GM18505 (cell line): ENCODE data around the gene DISP1.

Experiments used
- ATAC-seq: cut with Tn5 transposase; IDR thresholded peaks from one replicate; pipeline ENCODE4 v1.9.1; 2021; ENCODE audit not compliant: unreplicated experiment
- POLR2A ChIP-seq: IDR thresholded peaks from 4 replicates; pipeline ENCODE4 v1.6.1; 2011; ENCODE audit warnings: borderline replicate concordance; ENCODE audit not compliant: insufficient read depth, insufficient read length; ENCODE audit errors: extremely low read depth

Gene DISP1

DNA sequence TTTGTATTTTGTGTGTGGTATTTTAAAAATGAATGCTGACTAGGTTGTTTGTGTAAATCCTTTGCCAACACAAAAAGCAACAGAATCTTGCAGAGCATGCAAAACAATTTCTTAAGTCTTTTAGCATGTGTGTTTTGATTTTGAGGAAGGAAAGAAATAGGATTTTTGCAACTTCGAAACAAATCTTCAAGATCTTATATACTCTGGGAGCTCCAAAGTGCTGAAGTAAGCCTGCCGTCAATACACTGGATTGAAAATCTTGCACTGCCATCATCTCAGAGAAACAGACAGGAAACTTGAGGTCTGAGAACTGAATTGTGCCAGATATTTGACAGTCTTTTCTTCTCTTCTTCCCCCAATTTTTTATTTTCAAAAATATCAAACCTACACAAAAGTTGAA is 29.3 kb upstream of the DISP1 start:
- TF ChIP-seq POLR2A: no peak
- no peak for ATAC-seq

DNA sequence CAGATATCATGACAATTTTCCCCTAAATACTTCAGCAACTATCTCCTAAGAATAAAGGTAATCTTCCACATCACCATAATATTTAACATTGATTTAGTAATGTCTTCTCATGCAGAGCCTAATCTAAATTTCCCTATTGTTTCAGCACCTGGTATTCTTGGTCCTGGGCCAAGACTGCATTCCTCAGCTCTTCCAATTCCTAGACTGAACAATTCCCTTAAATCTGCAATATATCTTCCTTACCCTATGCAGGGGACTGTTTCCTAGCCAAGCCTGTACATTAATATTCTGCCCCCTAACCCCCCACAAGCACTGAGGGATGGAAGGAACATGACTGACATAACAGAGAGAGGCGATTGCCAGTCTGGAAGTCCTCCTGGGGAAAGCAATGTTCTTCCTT is 28.7 kb upstream of the DISP1 start:
- ATAC-seq: no peak
- TF ChIP-seq POLR2A: no peak

DNA sequence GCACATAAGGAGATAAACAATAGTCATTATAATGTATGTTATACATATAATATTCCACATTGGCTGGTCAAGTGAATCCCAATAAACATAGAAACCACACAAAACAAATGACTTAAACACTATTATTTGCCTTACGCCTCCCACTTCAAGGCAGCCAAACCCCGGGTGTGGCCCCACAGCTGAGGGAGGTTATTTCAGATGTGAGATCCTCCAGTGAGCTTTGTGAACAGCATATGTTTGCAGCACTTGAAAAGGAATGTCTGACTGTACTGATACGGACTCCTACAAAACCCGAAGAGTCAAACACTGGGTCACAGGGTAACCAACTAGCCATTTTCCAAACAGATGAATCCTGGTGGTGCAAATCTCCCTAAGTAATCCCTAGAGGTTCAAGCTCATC is 27.1 kb upstream of the DISP1 start:
- no peak for ATAC-seq
- TF ChIP-seq POLR2A: no peak

DNA sequence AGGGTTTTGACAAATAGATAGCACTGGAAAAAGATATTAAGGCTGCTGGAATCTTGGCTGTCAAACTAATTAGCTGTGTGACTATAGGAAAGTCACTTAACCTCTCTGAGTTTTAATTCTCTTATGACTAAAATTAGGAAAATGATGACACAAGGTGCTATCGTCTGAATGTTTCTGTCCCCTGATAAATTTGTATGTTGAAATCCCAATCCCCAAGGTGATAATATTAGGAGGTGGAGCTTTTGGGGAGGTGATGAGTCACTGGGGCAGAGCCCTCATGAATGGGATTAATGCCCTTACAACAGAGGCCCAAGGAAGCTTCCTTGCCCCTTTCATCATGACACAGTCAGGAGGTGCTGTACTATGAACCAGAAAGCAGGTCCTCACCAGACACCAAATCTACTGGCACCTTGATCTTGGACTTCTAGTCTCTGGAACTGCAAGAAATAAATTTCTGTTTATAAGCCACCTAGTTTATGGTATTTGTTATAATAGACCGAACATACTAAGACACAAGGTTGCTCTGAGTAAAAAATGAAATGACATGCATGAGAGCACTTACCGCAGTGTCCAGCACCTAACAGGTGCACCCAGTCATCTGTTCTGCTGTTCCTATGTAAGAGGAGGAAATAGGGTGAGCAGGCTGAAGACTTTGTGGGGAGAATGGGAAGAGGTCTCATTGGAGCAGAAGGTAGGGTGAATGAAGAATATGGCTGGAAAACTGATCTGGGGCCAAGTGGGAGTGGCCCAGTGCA is 26.3 kb upstream of the DISP1 start:
- no peak for TF ChIP-seq POLR2A
- no peak for ATAC-seq

DNA sequence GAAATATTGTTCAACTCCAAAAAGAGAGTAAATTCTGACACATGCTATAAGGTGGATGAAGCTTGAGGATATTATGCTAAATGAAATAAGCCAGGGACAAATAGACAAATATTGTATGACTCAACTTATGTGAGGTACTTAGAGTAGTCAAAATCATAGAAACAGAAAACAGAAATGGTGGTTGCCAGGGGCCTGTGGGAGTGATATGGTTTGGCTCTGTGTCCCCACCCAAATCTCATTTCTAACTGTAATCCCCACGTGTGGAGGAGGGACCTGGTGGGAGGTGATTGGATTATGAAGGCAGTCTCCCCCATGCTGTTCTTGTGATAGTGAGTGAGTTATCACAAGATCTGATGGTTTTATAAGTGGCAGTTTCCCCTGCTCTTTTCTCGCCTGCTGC is 24.7 kb upstream of the DISP1 start:
- TF ChIP-seq POLR2A: no peak
- ATAC-seq: no peak

DNA sequence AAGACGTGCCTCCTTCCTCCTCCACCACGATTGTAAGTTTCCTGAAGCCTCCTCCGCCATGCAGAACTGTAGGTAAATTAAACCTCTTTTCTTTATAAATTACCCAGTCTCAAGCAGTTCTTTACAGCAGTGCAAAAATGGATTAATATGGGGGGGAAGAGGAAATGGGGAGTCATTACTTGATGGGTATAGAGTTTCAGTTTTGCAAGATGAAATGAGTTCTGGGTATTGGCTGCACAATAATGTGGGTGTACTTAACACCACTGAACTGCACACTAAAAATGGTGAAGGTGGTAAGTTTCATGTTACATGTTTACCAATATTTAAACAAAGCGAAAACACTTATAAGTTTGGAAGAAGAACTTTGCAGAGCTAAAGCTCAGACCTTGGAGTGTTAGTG is 24.3 kb upstream of the DISP1 start:
- no peak for TF ChIP-seq POLR2A
- no peak for ATAC-seq

DNA sequence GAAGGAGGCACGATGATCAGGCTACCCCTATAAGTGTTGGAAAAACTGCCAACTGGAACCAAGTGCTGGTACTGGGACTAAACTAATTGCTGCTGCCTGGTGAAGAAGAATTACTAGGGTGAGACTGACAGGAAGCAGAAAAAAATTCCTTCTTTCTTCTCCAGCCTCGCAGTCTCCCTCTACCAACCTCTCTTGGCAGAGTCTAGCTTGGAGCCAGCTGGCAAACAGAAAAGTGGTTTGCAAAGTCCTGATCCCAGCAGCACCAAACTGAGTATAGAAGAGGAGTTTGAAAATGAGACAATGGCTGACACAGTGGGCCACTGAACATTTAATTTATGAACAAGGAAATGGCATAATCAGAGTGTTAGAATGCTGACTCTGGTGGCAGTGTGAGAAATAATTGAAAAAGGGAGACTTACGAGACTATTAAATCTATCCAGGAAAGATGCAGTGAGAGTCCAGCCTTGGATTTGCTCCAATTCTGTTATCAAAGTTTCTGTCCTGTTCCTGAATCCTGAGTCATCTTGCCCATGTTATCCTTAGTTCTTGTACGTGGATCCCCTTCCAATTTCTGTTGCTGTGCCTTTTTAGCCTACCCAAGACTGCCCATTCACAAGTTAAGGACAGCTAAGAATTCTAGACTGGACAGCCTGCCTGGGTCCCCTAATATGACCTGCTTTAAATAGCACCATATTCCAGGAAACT is 23.7 kb upstream of the DISP1 start:
- no peak for TF ChIP-seq POLR2A
- ATAC-seq: no peak

DNA sequence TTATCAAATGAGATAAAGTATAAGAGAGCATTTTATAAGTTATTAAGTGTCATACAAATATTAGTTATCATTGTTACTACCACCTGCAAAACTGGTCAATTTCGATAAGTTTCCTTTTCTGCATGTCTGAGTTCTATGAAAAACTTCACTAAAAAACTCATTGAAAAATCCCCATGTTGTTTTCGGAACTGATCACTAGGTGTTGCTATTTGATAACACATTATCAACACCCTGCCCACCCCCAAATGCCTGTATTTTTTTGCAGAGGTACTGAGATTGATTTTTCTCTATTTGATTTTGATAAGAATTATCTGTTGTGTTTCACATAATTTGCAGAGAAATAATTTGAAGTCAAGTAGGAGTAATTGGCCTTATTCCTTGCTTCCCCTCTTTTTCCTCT is 22.1 kb upstream of the DISP1 start:
- no peak for ATAC-seq
- no peak for TF ChIP-seq POLR2A

DNA sequence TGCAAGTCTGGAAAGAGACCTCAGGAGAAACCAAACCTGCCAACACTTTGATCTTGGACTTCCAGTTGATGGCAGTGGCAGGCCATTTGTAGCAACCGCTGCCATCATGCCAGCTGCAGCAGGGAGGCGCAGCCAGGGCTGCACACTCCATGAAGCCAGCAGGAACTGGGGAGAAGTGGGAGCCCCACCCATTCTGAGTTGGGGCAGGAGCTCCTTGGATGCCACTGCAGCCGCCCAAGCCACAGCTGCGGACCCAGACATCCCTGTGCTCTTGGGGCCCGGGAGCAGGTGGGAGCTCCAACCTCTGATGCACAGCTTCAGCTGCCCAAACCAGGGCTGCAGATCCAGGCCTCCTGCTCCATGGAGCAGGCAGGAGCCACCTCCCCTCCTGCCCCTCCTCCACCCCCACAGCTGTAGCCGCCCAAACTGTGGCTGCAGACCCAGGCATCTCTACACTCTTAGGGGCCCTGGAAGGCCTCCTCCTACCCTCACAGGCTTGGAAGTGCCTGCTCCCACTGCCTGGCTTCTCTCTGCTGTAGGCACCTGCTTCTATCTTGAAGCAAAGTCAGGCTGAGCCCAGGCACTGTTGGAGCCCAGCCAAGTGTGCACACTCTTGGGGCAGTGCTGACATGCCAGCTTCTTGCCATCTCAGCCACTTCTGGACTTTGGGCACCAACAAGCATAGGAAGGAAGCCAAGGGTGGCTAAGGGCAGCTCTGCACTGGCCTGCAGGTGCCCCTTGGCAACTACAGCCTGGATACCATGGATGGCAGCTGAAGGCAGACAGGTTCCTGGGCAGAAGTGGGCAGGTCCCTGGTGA is 20.0 kb upstream of the DISP1 start:
- no peak for TF ChIP-seq POLR2A
- ATAC-seq: no peak

DNA sequence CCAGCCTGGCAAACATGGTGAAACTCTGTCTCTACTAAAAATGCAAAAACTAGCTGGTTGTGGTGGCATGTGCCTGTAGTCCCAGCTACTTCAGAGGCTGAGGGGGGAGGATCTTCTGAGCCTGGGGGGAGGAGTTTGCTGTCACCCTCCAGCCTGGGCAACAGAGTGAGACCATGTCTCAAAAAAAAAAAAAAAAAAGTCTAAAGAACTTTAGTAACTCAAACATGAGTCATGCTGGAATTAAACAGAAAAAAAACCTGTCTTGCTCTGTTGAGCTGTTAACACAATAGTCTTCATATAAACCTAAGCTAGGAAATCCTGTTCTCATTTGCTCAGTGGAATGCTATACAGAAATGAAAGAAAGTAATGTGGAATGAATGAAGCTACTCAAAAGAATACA is 16.7 kb upstream of the DISP1 start:
- TF ChIP-seq POLR2A: no peak
- peak; percentile 69 for ATAC-seq

DNA sequence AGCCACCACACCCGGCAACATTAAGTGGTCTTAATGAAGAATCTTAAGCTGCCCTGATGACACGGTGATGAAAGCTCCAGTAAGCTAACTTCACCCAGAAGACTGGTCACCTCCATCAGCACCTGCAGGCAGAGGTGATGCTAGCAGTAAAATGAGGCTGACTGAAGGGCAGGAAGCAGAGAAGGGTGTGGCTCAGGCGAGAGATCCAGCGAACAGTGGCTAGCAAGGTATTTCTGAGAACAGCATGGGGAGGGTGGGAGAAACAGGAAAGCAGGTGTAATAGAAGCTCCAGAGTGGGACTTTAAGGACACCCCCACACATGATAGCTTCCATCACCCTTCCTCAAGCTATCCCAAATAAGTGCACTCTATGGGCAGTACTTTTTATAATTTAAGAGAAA is 15.9 kb upstream of the DISP1 start:
- no peak for TF ChIP-seq POLR2A
- no peak for ATAC-seq

DNA sequence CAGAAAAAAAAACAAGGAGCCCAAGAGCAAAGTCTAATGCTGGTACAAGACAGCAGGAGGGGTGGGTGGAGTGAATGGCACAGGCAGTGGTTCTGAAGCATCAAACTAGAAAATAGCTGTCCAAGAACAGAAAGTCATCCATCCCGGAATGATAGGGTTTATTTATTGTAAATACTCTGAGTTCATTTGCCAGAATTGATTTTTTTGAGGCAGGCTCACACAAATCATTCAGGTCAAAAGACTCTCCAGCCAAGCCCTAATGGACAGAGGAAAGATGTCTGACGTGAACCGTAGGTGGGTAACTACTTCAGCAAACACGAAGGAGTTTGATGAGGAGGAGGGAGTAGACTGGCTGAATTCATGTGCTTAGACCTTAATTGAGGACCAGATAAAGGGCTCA is 13.8 kb upstream of the DISP1 start:
- ATAC-seq: no peak

DNA sequence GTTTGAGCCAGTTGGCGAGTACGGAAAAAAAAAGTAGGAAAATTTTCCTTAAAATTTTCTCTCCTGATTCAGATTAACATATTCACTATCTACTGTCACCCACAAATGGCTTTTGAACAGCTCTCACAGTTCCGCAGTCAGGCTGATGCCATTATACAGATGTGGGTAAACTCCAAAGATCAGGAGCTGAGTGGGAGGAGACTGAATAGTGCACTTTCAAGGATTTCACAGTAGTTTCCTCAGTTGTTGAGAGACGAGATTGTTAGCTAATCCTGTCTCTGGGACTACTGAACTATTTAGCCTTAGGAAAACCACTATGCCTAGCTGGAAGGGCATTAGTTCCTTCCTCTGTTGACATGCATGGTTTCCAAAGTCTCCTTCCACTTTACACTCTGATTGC is 3.2 kb upstream of the DISP1 start:
- no peak for ATAC-seq
- TF ChIP-seq POLR2A: no peak

More for the DNA sequence above, 13.8 kb upstream of the DISP1 start:
- no peak for TF ChIP-seq POLR2A

DNA sequence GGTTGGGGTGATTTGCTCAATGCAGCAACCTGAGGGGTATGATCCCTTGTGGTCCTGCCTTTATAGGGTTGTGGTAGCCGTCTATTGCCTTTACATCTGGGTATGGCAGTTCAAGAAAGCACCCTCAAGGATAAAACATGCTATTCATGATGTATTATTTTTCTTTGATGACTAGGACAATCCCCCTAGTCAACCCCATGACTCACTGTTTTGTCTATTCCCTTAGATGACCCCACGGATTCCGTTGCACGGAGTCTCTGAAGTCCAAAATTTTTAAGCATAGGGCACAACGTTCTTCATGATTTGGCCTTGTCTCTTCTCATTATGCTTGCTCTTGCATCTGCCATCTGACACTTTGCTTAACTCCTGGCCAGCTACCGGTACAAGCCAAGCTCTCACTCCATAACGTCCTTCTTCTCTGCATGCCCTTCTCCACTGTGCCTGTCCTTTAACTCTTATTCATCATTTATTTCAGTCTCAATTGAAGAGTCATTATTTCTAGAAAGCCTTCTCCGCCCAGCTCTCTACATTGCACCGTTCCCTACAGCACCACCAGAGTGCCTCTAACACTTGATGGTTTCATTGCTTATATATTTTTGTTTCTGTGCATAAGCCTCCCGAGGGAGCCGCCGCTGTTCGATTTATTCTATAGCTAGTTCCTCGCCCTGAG is 838 bp upstream of the DISP1 start:
- ATAC-seq: no peak

DNA sequence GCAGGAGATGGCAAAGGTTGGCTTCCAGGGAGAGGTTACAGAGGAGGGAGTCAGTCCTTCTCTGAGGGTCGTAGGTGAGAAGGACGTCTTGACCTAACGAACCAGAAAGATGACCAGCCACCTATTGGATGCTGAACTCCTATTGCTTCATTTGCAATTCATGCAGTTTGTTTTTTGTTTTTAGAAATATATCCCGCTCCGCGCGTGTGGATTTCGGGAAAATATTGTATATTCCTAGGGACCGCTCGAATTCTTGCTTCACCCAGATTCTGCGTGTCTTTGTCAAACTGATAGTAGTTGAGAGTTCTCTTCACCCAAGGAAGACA is 564 bp downstream of the DISP1 start:
- ATAC-seq: no peak
- TF ChIP-seq POLR2A: no peak

More for the DNA sequence above, 838 bp upstream of the DISP1 start:
- TF ChIP-seq POLR2A: no peak
